Effector memory CD8-positive, alpha-beta T cell (primary cell): ENCODE data around the gene LRP5.

Source experiments
- ATAC-seq: fragments of 150-1000 bp; cut with Tn5 transposase; replicated peaks from 2 replicates; pipeline ENCODE4 v1.10.0; 2021; ENCODE audit warnings: mild to moderate bottlenecking, moderate library complexity
- DNase-seq, 3 experiments: peaks; one replicate each; pipeline ENCODE4 v3.0.0; 2021
- H3K27ac Mint-ChIP-seq, 2 donors: one replicate each; pipeline ENCODE4 v1.8.0; 2022; ENCODE audit warnings: mild to moderate bottlenecking in 2 of 2, mixed read lengths in 2 of 2, moderate library complexity in 2 of 2
- H3K27me3 Mint-ChIP-seq, 2 donors: one replicate each; pipeline ENCODE4 v1.8.0; 2022; ENCODE audit warnings: mixed read lengths in 2 of 2
- H3K36me3 Mint-ChIP-seq: one replicate; pipeline ENCODE4 v1.8.0; 2022; ENCODE audit warnings: mild to moderate bottlenecking, moderate library complexity, mixed read lengths; ENCODE audit not compliant: insufficient read depth
- H3K4me1 Mint-ChIP-seq, 2 donors: one replicate each; pipeline ENCODE4 v1.8.0; 2022; ENCODE audit warnings: low read depth in 2 of 2, mixed read lengths in 2 of 2
- H3K4me3 Mint-ChIP-seq, 2 donors: one replicate each; pipeline ENCODE4 v1.8.0; 2022; ENCODE audit warnings: mild to moderate bottlenecking in 2 of 2, mixed read lengths in 2 of 2, moderate library complexity in 2 of 2
- H3K9me3 Mint-ChIP-seq, 2 donors: one replicate each; pipeline ENCODE4 v1.8.0; 2022; ENCODE audit warnings: mixed read lengths in 2 of 2

LRP5 gene

DNA sequence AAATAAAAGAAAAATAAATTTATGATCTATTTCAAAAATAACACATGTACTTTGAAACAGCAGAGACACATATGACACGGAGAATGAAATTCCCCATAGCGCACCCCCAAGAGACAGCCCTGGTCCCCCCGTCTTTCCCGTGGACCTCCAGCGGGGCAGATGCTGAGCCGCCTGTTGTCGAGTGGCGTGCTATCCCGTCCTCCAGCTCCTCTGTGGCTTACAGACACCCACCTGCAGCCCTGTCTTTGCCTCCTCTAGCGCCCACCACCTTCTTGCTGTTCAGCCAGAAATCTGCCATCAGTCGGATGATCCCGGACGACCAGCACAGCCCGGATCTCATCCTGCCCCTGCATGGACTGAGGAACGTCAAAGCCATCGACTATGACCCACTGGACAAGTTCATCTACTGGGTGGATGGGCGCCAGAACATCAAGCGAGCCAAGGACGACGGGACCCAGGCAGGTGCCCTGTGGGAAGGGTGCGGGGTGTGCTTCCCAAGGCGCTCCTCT, 103.7 kb downstream of the LRP5 start:
- H3K36me3 Mint-ChIP-seq: no peaks in the 10 kb centered on the region
- H3K4me3 Mint-ChIP-seq: no peak overlapping the region
- no peak for DNase-seq
- H3K27ac Mint-ChIP-seq: peak overlapping the region in 1 of 2 donors; percentile 7
- no peaks in the 10 kb centered on the region for H3K9me3 Mint-ChIP-seq
- peaks cover 9% of the 10 kb centered on the region in 2 donors for H3K4me1 Mint-ChIP-seq
- ATAC-seq: no peak
- H3K27me3 Mint-ChIP-seq: no peaks in the 10 kb centered on the region

DNA sequence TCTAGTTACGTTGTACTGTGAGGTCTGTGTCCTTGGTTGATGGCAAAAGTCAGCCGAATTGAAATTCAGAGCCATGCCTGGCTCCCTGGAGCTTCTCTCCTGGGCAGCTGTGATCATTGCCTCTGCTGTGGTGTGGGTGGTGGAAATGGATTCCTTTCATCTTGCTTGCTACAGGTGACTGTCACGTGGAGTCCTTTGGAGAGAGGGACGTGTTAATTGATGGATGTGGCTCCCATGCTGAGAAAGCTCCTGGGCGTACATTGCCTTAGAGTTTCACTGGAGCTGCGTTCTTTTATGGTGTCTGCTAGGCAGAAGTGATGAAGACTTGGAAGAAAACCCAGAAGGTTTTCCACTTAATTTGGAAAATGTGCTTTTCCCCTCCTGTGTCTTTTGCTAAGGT, 106.3 kb downstream of the LRP5 start:
- no peaks in the 10 kb centered on the region for H3K36me3 Mint-ChIP-seq
- H3K9me3 Mint-ChIP-seq: no peaks in the 10 kb centered on the region
- ATAC-seq: no peak
- H3K27ac Mint-ChIP-seq: no peak overlapping the region
- DNase-seq: no peak
- no peak overlapping the region for H3K4me3 Mint-ChIP-seq
- no peaks in the 10 kb centered on the region for H3K27me3 Mint-ChIP-seq
- peaks cover 3 to 5% of the 10 kb centered on the region in 2 donors for H3K4me1 Mint-ChIP-seq

DNA sequence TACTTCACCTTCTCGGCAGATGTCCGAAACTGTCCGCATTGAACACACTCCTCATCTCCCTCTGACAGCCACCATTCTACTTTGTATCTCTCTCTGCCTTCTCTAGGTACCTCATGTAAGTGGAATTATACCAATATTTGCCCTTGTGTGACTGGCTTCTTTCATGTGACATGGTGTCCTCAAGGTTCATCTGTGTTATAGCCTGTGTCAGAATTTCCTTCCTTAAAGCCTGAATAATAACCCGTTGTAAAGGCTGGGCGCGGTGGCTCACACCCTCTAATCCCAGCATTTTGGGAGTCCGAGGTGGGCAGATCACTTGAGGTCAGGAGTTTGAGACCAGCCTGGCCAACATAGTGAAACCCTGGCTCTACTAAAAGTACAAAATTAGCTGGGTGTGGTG, 107.8 kb downstream of the LRP5 start:
- ATAC-seq: no peak
- H3K9me3 Mint-ChIP-seq: no peaks in the 10 kb centered on the region
- peaks cover 3 to 5% of the 10 kb centered on the region in 2 donors for H3K4me1 Mint-ChIP-seq
- no peak overlapping the region for H3K27ac Mint-ChIP-seq
- no peak for DNase-seq
- H3K4me3 Mint-ChIP-seq: no peak overlapping the region
- H3K27me3 Mint-ChIP-seq: no peaks in the 10 kb centered on the region
- no peaks in the 10 kb centered on the region for H3K36me3 Mint-ChIP-seq

DNA sequence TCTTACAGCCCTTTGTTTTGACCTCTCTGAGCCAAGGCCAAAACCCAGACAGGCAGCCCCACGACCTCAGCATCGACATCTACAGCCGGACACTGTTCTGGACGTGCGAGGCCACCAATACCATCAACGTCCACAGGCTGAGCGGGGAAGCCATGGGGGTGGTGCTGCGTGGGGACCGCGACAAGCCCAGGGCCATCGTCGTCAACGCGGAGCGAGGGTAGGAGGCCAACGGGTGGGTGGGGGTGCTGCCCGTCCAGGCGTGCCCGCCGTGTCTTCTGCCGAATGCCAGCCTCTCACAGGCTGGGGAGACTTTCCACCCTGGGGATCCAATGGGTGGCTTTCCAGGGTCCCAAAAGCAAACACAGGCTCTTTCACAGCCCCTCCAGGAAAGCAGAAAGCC, 111.1 kb downstream of the LRP5 start:
- Mint-ChIP-seq H3K36me3 (no peaks in the 10 kb centered on the region), H3K4me1 (no peaks in the 10 kb centered on the region), H3K27ac (no peak overlapping the region), H3K9me3 (no peaks in the 10 kb centered on the region), H3K4me3 (no peak overlapping the region), H3K27me3 (no peaks in the 10 kb centered on the region)
- no peak for ATAC-seq
- no peak for DNase-seq

DNA sequence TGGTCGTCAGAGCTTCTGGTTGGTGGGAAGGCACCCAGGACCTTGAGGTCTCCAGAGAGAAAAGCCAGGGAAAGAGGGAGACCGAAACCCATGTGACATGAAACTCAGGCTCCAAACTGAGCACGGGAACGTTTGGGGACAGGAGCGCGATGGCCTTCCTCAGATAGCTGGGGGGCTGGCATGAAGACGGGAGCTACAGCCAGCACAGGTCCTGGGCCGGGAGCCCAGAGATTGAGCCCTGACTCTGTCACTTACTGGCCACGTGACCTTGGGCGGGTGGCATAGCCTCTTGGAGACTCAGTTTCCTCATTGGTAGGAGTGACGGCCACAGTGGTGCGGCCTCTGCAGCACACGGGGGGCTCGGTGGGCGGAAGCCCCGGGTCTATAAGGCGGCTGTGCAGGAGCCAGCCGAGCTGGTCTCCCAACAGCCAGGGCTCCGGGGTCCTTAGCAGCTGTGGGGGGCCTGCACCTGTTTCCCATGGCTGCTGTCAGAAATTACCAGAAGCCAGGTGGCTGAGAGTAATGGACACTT, 111.8 kb downstream of the LRP5 start:
- Mint-ChIP-seq H3K4me1 (no peaks in the 10 kb centered on the region), H3K36me3 (no peaks in the 10 kb centered on the region), H3K4me3 (no peak overlapping the region), H3K27ac (no peak overlapping the region), H3K27me3 (no peaks in the 10 kb centered on the region), H3K9me3 (peaks cover 0 to 3% of the 10 kb centered on the region in 2 donors)
- ATAC-seq (no peak), DNase-seq (no peak)

DNA sequence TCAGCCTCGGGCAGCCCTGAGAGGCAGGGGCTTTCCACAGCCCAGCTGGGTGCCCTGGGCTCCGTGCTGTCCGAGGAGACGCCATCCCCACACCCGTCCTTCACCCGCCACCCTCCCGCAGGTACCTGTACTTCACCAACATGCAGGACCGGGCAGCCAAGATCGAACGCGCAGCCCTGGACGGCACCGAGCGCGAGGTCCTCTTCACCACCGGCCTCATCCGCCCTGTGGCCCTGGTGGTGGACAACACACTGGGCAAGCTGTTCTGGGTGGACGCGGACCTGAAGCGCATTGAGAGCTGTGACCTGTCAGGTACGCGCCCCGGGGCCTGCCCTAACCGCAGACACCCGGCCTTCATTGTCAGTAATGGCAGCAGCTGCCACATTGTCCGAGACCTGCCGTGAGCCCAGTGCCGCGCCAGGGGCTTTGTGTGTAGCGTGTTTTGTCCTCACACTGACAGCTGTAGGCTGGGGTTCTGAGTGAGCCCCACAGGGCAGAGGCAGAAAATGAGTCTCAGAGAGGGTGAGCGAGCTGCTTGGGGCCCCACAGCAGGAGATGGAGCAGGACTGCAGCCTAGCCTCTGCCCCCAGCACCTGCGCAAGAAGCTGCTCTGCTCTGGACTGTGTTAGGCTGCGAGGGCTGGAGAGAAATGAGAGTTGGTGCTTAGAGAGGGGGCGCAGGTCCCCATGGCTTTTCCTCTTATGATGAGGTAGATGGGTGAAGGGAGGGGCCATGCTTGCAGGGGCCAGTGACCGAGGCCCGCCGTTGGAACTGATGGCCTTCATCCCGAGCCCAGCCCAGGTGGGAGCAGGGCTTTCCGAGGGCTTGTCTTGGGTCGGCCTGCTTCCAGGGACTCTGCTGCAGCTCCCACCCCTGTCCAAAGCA, 112.8 kb downstream of the LRP5 start:
- Mint-ChIP-seq H3K4me1 (no peaks in the 10 kb centered on the region), H3K27ac (no peak overlapping the region), H3K4me3 (no peak overlapping the region), H3K9me3 (peaks cover 0 to 13% of the 10 kb centered on the region in 2 donors), H3K36me3 (peaks cover 3% of the 10 kb centered on the region), H3K27me3 (no peaks in the 10 kb centered on the region)
- ATAC-seq: no peak
- no peak for DNase-seq

DNA sequence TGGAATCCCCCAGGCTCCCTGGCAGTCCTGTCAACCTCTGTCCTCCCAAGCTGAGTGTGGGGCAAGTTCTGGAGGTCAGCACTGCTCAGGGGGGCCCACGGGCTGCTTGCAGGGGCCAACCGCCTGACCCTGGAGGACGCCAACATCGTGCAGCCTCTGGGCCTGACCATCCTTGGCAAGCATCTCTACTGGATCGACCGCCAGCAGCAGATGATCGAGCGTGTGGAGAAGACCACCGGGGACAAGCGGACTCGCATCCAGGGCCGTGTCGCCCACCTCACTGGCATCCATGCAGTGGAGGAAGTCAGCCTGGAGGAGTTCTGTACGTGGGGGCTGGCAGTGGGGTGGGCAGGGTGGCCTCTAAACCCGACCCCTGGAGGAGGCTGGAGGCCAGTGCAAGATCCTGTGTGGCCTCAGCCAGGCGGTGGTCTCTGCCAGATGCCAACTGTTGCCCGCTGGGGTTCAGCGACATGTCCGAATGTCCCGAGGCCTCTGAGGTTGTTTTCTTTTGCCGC, 113.5 kb downstream of the LRP5 start:
- DNase-seq (no peak), ATAC-seq (no peak)
- no peaks in the 10 kb centered on the region for H3K4me1 Mint-ChIP-seq
- no peaks in the 10 kb centered on the region for H3K27me3 Mint-ChIP-seq
- no peak overlapping the region for H3K27ac Mint-ChIP-seq
- peaks cover 3% of the 10 kb centered on the region for H3K36me3 Mint-ChIP-seq
- H3K9me3 Mint-ChIP-seq: peaks cover 2 to 13% of the 10 kb centered on the region in 2 donors
- no peak overlapping the region for H3K4me3 Mint-ChIP-seq

DNA sequence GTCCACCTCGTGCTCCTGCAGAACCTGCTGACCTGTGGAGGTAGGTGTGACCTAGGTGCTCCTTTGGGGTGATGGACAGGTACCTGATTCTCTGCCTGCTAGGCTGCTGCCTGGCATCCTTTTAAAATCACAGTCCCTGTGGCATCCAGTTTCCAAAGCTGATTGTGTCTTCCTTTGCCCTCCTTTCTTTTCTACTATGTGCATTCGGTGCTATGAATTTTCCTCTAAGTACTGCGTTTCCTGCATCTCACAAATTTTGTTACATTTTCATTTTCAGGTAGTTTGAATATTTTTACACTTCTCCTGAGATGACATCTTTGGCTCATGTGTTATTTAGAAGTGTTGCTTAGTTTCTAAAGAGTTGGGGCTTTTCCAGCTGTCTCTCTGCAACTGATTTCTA, 117.3 kb downstream of the LRP5 start:
- Mint-ChIP-seq H3K4me1 (no peaks in the 10 kb centered on the region), H3K4me3 (no peak overlapping the region), H3K27me3 (no peaks in the 10 kb centered on the region), H3K9me3 (peaks cover 2 to 13% of the 10 kb centered on the region in 2 donors), H3K36me3 (peaks cover 3% of the 10 kb centered on the region), H3K27ac (no peak overlapping the region)
- no peak for ATAC-seq
- DNase-seq: no peak

DNA sequence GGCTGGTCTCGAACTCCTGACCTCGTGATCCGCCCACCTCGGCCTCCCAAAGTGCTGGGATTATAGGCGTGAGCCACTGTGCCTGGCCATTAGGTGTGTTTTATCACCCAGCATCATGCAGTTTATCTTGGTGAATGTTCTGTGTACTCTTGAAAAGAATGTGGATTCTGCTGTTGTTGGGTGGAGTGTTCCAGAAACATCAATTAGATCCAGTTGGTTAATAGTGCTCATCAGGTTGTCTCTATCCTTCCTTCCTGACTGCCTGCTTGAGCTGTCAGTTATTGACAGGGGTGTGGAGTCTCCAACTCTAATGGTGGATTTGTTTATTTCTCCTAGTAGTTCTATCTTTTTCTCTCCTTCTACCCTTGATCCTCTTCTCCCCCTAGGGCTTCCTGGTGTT, 118.0 kb downstream of the LRP5 start:
- DNase-seq: no peak
- Mint-ChIP-seq H3K4me1 (no peaks in the 10 kb centered on the region), H3K4me3 (no peak overlapping the region), H3K9me3 (peaks cover 2 to 13% of the 10 kb centered on the region in 2 donors), H3K27ac (no peak overlapping the region), H3K36me3 (peaks cover 3% of the 10 kb centered on the region), H3K27me3 (no peaks in the 10 kb centered on the region)
- no peak for ATAC-seq

DNA sequence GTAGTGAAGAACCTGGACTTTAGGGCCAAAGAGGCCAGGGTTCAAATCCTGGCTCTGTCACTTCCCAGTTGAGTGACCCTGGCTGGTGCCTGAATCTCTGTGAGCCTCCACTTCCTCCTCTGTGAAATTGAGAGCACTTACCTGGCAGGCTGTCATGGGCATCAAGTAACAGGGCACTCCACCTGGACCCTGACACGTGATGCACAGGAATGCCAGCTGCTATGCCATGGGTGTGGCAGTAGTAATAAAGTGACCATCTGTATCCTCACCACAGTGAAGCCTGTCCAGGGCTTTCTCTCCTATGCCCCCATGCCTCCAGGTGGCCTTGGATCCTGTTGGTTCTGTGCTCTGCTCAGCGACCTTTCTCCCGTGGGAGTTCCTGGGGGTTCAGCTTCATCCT, 118.4 kb downstream of the LRP5 start:
- no peaks in the 10 kb centered on the region for H3K4me1 Mint-ChIP-seq
- DNase-seq: no peak
- H3K4me3 Mint-ChIP-seq: no peak overlapping the region
- peaks cover 2 to 13% of the 10 kb centered on the region in 2 donors for H3K9me3 Mint-ChIP-seq
- H3K27me3 Mint-ChIP-seq: no peaks in the 10 kb centered on the region
- no peak overlapping the region for H3K27ac Mint-ChIP-seq
- H3K36me3 Mint-ChIP-seq: peaks cover 3% of the 10 kb centered on the region
- no peak for ATAC-seq

DNA sequence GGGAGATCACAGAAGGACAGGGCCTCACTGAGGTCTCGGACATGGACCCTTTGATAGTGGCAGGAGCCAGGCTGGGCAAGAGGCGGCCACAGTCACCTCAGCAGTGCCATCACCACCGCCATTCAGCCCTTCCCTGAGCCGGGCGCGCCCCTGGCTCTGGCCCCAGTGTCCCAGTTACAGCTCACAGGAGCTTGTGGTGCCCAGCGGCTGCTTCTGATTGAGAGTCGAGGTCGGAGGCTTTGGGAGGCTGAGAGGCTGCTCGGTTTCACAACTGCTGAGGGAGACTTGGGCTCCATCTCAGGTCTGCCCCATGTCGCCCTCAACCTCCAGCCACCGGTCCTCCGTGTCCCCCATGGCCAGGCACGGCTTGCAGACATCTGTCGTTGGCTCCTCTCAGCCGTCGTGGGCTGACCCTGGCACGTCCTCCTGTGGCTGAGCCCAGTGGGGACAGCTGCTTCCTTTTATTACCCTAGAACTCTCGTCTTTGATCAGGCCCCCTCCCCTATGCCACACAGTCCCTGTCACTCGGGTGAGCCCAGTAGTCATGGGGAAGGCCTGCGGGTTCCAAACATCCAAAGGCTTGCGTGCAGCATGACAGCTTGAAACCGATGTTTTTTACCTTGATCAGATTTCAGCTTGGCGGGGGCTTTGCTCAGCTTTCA, 119.7 kb downstream of the LRP5 start:
- Mint-ChIP-seq H3K4me3 (no peak overlapping the region), H3K27me3 (no peaks in the 10 kb centered on the region), H3K9me3 (peaks cover 2 to 13% of the 10 kb centered on the region in 2 donors), H3K4me1 (no peaks in the 10 kb centered on the region), H3K36me3 (peaks cover 3% of the 10 kb centered on the region), H3K27ac (no peak overlapping the region)
- no peak for ATAC-seq
- no peak for DNase-seq

DNA sequence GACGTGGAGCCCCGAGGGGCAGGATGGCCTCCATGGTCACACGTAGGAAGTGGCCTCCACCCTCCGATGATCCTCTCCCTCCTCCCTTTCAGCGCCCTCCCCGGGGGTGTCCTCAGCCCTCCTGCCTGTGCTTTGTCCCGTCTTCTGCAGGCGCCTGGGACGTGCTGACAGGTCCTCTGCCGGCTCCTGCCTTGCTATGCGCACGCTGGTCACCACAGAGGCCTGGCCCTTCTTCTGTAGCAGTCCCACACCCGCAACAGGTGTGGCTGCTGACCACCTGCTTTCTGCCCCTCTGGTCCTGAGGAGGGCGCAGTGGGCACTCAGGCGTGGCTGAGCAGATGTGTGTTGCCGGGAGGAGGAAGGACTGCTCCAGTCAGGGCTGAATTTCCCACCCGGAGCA, 120.5 kb downstream of the LRP5 start:
- DNase-seq: no peak
- Mint-ChIP-seq H3K9me3 (peaks cover 2 to 13% of the 10 kb centered on the region in 2 donors), H3K4me3 (no peak overlapping the region), H3K27me3 (no peaks in the 10 kb centered on the region), H3K4me1 (peaks cover 0 to 3% of the 10 kb centered on the region in 2 donors), H3K36me3 (peaks cover 3% of the 10 kb centered on the region), H3K27ac (no peak overlapping the region)
- no peak for ATAC-seq

DNA sequence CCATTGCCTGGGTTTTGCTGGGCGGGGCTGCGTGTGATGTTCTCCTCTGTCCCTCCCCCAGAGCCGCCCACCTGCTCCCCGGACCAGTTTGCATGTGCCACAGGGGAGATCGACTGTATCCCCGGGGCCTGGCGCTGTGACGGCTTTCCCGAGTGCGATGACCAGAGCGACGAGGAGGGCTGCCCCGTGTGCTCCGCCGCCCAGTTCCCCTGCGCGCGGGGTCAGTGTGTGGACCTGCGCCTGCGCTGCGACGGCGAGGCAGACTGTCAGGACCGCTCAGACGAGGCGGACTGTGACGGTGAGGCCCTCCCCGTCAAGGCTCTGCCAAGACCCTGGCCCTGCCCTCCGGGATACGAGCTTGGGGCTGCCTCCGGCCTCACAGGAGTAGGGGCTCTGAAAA, 121.2 kb downstream of the LRP5 start:
- Mint-ChIP-seq H3K4me1 (peaks cover 0 to 4% of the 10 kb centered on the region in 2 donors), H3K9me3 (peaks cover 2 to 13% of the 10 kb centered on the region in 2 donors), H3K36me3 (peaks cover 3% of the 10 kb centered on the region), H3K27me3 (no peaks in the 10 kb centered on the region), H3K27ac (no peak overlapping the region), H3K4me3 (no peak overlapping the region)
- DNase-seq (no peak), ATAC-seq (no peak)
